Activated naive CD8-positive, alpha-beta T cell treated with anti-CD3 and anti-CD28 coated beads, Interleukin-2, amount 50 U/mL, for 16 hours (primary cell): ENCODE data around the gene MUC5AC.
"Not testable (repeated sequence)": the region's sequence is repeated elsewhere in the genome, so short reads cannot be mapped to it uniquely, and the experiment has no call there.

Experiments
- DNase-seq: peaks from one replicate; pipeline ENCODE4 v3.0.0-alpha.2; 2020; ENCODE audit warnings: low read depth, low spot score

MUC5AC gene

GRCh38 chr11:1148752-1149180 is 9.0 kb upstream of the MUC5AC start:
- no peak for DNase-seq

GRCh38 chr11:1149545-1149944 is 8.2 kb upstream of the MUC5AC start:
- no peak for DNase-seq

GRCh38 chr11:1150116-1150515 is 7.6 kb upstream of the MUC5AC start:
- DNase-seq: no peak

- no peak for DNase-seq
These were observed 6.9 kb upstream of the MUC5AC start for GRCh38 chr11:1150769-1151365.

- DNase-seq: no peak
These were observed 6.1 kb upstream of the MUC5AC start for GRCh38 chr11:1151366-1152315.

GRCh38 chr11:1152316-1153104 is 5.2 kb upstream of the MUC5AC start:
- DNase-seq: no peak

- DNase-seq: no peak
These were observed 4.4 kb upstream of the MUC5AC start for GRCh38 chr11:1153105-1153950.

- DNase-seq: no peak
These were observed 3.7 kb upstream of the MUC5AC start for GRCh38 chr11:1153951-1154493.

- not testable (repeated sequence) for DNase-seq
These were observed 3.1 kb upstream of the MUC5AC start for GRCh38 chr11:1154656-1155055.

- DNase-seq: no peak
These were observed 2.5 kb upstream of the MUC5AC start for GRCh38 chr11:1155274-1155693.

- no peak for DNase-seq
These were observed 1.0 kb upstream of the MUC5AC start for GRCh38 chr11:1156506-1157340.

- no peak for DNase-seq
These were observed 460 bp upstream of the MUC5AC start for GRCh38 chr11:1157341-1157644.

GRCh38 chr11:1158681-1159487 is 1.1 kb downstream of the MUC5AC start:
- no peak for DNase-seq

- DNase-seq: not testable (repeated sequence)
These were observed 1.9 kb downstream of the MUC5AC start for GRCh38 chr11:1159488-1160220.

- no peak for DNase-seq
These were observed 2.7 kb downstream of the MUC5AC start for GRCh38 chr11:1160231-1161101.

- no peak for DNase-seq
These were observed 3.8 kb downstream of the MUC5AC start for GRCh38 chr11:1161410-1162137.

GRCh38 chr11:1162138-1162475 is 4.4 kb downstream of the MUC5AC start:
- no peak for DNase-seq
